IPS DF 6.9 (cell line): ENCODE measurements around the gene RBM8A.
"Not testable (repeated sequence)": the region's sequence is repeated elsewhere in the genome, so short reads cannot be mapped to it uniquely, and the experiment has no call there.

Source experiments
- DNase-seq: peaks from one replicate; pipeline ENCODE4 v3.0.0-alpha.2; 2013; ENCODE audit warnings: low read depth, low spot score
- H3K27ac ChIP-seq: one replicate; pipeline ENCODE4 v1.5.1; 2013; ENCODE audit warnings: low read length, control low read depth
- H3K27me3 ChIP-seq: 2 replicates; pipeline ENCODE4 v1.6.1; 2013; ENCODE audit warnings: mild to moderate bottlenecking, low read length; ENCODE audit not compliant: control insufficient read depth, insufficient read depth
- H3K36me3 ChIP-seq: 2 replicates; pipeline ENCODE4 v1.6.1; 2013; ENCODE audit warnings: low read length; ENCODE audit not compliant: control insufficient read depth, insufficient read depth
- H3K4me1 ChIP-seq: 2 replicates; pipeline ENCODE4 v1.6.1; 2013; ENCODE audit warnings: low read length; ENCODE audit not compliant: control insufficient read depth, insufficient read depth
- H3K4me3 ChIP-seq: 2 replicates; pipeline ENCODE4 v1.5.1; 2013; ENCODE audit warnings: mild to moderate bottlenecking, low read length
- H3K9me3 ChIP-seq: 2 replicates; pipeline ENCODE4 v1.6.1; 2013; ENCODE audit warnings: low read length, inconsistent platforms; ENCODE audit not compliant: control insufficient read depth, insufficient read depth
- WGBS: extraction: QIAGEN DNeasy Blood & Tissue Kit; methylation state at CpG from one replicate; pipeline ENCODE4 v1.1.7; 2013; ENCODE audit warnings: mixed read lengths, missing lambda C conversion rate; ENCODE audit not compliant: insufficient read length, insufficient coverage; 5-methylcytosine and 5-hydroxymethylcytosine counted together

The RBM8A gene

DNA sequence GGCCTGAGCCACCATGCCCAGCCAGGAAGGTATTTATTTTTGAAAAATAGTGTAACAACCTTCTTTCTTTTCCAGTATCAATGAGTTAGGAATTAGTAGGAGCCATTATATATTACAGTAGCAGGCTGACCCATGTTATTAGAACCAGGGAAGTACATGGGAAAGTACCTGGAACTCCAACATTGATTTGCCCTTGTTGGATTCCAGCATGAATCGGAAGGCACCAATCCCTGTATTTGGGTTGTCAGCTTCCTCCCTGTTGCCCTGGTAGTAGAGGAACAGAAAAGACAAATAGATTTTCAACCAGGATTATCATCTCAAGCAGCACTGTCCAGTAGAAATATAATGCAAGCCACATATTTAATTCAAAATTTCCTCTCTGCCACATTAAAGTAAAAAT lies 10.2 kb upstream of the RBM8A start:
- H3K4me1 ChIP-seq, result no peaks in the 10 kb centered on the region
- no peaks in the 10 kb centered on the region for H3K36me3 ChIP-seq
- no peak for DNase-seq
- H3K4me3 ChIP-seq, result no peak overlapping the region
- no peaks in the 10 kb centered on the region for H3K9me3 ChIP-seq
- no peak overlapping the region for H3K27ac ChIP-seq
- H3K27me3 ChIP-seq, result no peaks in the 10 kb centered on the region
- WGBS, result no CpG with 5 or more reads among the region's 1 CpG

GRCh38 chr1:145936247-145936646 lies 9.0 kb upstream of the RBM8A start:
- H3K27ac ChIP-seq, result no peak overlapping the region
- H3K4me1 ChIP-seq, result no peaks in the 10 kb centered on the region
- DNase-seq, result no peak
- H3K4me3 ChIP-seq, result no peak overlapping the region
- H3K27me3 ChIP-seq, result no peaks in the 10 kb centered on the region
- no CpG with 5 or more reads among the region's 8 CpGs for whole genome bisulfite sequencing
- no peaks in the 10 kb centered on the region for H3K9me3 ChIP-seq
- H3K36me3 ChIP-seq, result no peaks in the 10 kb centered on the region

GRCh38 chr1:145935708-145936107 lies 8.4 kb upstream of the RBM8A start:
- no peaks in the 10 kb centered on the region for H3K9me3 ChIP-seq
- H3K4me1 ChIP-seq, result no peaks in the 10 kb centered on the region
- no peak for DNase-seq
- no peak overlapping the region for H3K4me3 ChIP-seq
- no peaks in the 10 kb centered on the region for H3K27me3 ChIP-seq
- H3K27ac ChIP-seq, result no peak overlapping the region
- no peaks in the 10 kb centered on the region for H3K36me3 ChIP-seq

- not testable (repeated sequence) for DNase-seq, H3K27me3 ChIP-seq, H3K36me3 ChIP-seq, H3K4me3 ChIP-seq, H3K4me1 ChIP-seq, H3K27ac ChIP-seq, H3K9me3 ChIP-seq
- WGBS, result no CpG with 5 or more reads among the region's 9 CpGs
These were observed 5.3 kb upstream of the RBM8A start for GRCh38 chr1:145932522-145933009.

DNA sequence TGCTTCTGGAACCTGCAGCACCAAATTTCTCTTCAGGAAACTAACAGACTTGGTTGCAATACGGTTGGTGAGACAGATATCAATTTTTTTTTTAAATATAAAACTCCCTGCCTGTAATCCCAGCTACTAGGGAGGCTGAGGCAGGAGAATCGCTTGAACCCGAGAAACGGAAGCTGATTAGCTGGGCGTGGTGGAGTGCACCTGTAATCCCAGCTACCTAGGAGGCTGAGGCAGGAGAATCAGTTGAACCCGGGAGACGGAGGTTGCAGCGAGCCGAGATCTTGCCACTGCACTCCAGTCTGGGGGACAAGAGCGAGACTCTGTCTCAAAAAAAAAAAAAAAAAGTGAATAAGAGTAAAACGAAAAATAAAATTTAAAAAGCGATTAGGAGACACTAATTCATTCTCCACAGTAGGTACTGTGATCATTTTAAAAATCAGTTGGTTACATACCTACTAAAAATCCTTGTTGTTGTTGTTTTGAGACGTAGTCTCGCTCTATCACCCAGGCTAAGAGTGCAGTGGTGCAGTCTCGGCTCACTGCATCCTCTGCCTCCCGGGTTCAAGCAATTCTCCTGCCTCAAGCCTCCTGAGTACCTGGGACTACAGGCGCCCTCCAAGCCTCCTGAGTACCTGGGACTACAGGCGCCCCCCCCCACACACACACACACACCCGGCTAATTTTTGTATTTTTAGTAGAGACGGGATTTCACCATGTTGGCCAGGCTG lies 796 bp upstream of the RBM8A start:
- peak overlapping the region; percentile 76; the same call in 1 of the 2 replicates for H3K4me3 ChIP-seq
- no CpG with 5 or more reads among the region's 20 CpGs for WGBS
- no peaks in the 10 kb centered on the region for H3K27me3 ChIP-seq
- no peak overlapping the region for H3K27ac ChIP-seq
- H3K9me3 ChIP-seq, result no peaks in the 10 kb centered on the region
- no peak for DNase-seq
- H3K36me3 ChIP-seq, result no peaks in the 10 kb centered on the region; the same call in 1 of the 2 replicates
- H3K4me1 ChIP-seq, result no peaks in the 10 kb centered on the region

- WGBS, result no CpG with 5 or more reads among the region's 19 CpGs
- Histone ChIP-seq H3K4me3 (peak overlapping the region; percentile 76; the same call in 1 of the 2 replicates), H3K9me3 (no peaks in the 10 kb centered on the region), H3K27me3 (no peaks in the 10 kb centered on the region), H3K4me1 (no peaks in the 10 kb centered on the region), H3K27ac (no peak overlapping the region), H3K36me3 (no peaks in the 10 kb centered on the region; the same call in 1 of the 2 replicates)
- no peak for DNase-seq
These were observed 610 bp downstream of the RBM8A start for GRCh38 chr1:145926686-145927062.

DNA sequence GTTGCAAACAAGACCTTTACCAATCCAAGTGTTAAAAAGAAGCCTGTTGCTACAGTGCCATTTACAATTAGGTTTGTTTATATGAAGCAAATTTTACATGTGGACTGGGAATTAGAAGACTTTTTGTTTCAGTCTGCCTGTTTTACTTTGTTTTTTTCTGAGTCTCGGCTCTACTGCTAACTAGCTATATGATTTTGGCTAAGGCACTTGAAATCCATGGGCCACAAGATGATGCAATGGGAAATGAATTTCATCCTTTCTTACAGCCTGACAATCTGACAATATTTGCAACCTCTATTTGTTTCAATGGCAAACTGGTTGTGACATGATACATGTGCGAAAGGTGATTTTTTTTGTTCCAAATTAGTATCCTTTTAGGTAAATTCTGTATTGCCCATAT lies 5.0 kb downstream of the RBM8A start:
- Histone ChIP-seq H3K27ac (no peak overlapping the region), H3K36me3 (no peaks in the 10 kb centered on the region; the same call in 1 of the 2 replicates), H3K4me3 (no peak overlapping the region), H3K27me3 (no peaks in the 10 kb centered on the region), H3K9me3 (no peaks in the 10 kb centered on the region), H3K4me1 (peaks cover 3% of the 10 kb centered on the region; the same call in 1 of the 2 replicates)
- no CpG with 5 or more reads among the region's 2 CpGs for WGBS
- DNase-seq, result no peak

DNA sequence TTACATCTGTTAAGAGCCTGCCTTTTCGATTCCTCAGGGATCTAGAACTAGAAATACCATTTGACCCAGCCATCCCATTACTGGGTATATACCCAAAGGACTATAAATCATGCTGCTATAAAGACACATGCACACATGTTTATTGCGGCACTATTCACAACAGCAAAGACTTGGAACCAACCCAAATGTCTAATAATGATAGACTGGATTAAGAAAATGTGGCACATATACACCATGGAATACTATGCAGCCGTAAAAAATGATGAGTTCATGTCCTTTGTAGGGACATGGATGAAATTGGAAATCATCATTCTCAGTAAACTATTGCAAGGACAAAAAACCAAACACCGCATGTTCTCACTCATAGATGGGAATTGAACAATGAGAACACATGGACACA lies 7.0 kb downstream of the RBM8A start:
- H3K4me3 ChIP-seq, H3K9me3 ChIP-seq, H3K27ac ChIP-seq, DNase-seq, H3K36me3 ChIP-seq, H3K4me1 ChIP-seq, H3K27me3 ChIP-seq: not testable (repeated sequence)
- no CpG with 5 or more reads among the region's 4 CpGs for WGBS

- Histone ChIP-seq H3K27ac (no peak overlapping the region), H3K4me3 (peak overlapping the region; percentile 76; the same call in 1 of the 2 replicates), H3K4me1 (peaks cover 3% of the 10 kb centered on the region; the same call in 1 of the 2 replicates), H3K9me3 (no peaks in the 10 kb centered on the region), H3K36me3 (no peaks in the 10 kb centered on the region), H3K27me3 (no peaks in the 10 kb centered on the region)
- no CpG with 5 or more reads among the region's 33 CpGs for WGBS
- DNase-seq, result no peak
These were observed 8.0 kb downstream of the RBM8A start for GRCh38 chr1:145918992-145919939.

- DNase-seq, result no peak
- H3K36me3 ChIP-seq, result no peaks in the 10 kb centered on the region
These were observed 8.9 kb downstream of the RBM8A start, which contains the start of gene PEX11B for GRCh38 chr1:145918144-145918991. Gene PEX11B, minus strand, starts transcription at chr1:145918717. Its CDS starts 29 bp downstream, at chr1:145918688.

More at GRCh38 chr1:145918144-145918991, 8.9 kb downstream of the RBM8A start, which contains the start of gene PEX11B:
- peak within 1 kb of the TSS; percentile 76; the same call in 1 of the 2 replicates for H3K4me3 ChIP-seq
- whole genome bisulfite sequencing, result no CpG with 5 or more reads among the region's 51 CpGs
- no peaks in the 10 kb centered on the region for H3K27me3 ChIP-seq
- no peak within 1 kb of the TSS for H3K27ac ChIP-seq
- H3K4me1 ChIP-seq, result peaks cover 3% of the 10 kb centered on the region; the same call in 1 of the 2 replicates
- H3K9me3 ChIP-seq, result no peaks in the 10 kb centered on the region
